T47D (cell line): ENCODE measurements around the gene DTD2.

ENCODE experiments used
- DNase-seq, 2 experiments: peaks; one replicate each; pipeline versions ENCODE4 v3.0.0 to v3.0.0-alpha.2; 2011 to 2012; ENCODE audit warnings: low read depth in 1 of 2, low spot score in 1 of 2
- JUND ChIP-seq: IDR thresholded peaks from 2 replicates; pipeline ENCODE4 v1.6.1; 2012; ENCODE audit warnings: low read depth
- in situ Hi-C: cut with HindIII; loops from 2 replicates; pipeline ENCODE4 v1.10.0; 2016; ENCODE audit warnings: low sequenced_read_pairs, low pct_unique_long_range_greater_than_20kb

The DTD2 gene

DNA sequence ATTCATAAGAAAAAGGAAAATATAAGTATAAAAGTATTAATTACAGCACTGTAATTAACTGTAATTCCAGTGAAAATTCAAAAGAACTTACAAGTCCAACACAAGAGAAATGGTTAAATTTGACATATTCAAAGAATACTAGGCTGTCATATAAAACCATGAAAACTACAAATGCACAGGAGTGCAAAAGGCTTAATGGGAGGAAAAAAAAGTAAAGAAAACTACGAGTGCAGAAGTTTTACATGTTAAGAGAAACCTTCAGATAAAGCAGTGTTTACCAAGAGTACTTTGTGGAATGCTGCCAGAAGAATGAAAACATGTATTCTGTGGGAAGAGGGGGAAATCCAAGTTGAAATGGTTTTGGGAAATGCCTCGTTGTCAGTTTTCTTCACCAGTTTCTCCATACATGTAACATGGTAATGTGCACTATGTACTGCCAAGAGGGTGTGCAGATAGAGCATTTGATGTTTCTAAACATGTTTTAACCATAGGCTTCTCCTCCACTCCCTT, 46.0 kb downstream of the DTD2 start:
- no peak for TF ChIP-seq JUND
- in situ Hi-C loops, result no loop called here
- no peak for DNase-seq

DNA sequence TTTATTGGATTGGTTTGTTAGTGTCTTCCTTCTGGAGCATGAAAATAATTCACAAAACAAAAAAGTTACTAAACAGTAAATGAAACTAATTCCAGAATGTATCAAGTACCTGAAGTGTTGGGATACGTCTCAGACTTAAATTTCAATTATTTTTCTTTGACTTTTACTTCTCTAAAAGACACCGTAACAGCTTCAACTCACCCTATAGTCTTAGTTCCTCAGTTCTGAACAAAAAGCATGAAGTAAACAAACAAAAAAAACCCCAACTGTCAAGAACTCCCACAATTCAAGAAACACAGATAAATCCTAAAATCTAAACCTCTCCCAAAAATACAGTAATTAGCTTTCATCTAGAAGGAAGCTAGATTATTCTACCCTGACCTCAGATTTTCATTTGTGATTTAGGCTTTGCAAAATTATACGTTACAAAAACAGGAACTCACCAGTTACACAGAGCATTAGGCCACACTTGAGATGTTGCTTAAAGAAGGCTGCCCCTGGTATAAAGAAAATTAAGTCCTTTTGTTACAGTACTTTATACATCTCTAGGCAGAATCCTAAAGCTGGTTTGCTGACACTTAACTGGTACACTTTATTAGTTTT, 47.2 kb downstream of the DTD2 start:
- TF ChIP-seq JUND, result no peak

GRCh38 chr14:31408421-31408820, 48.9 kb downstream of the DTD2 start:
- no peak for DNase-seq

More for the DNA sequence above, 47.2 kb downstream of the DTD2 start:
- no peak for DNase-seq
- in situ Hi-C loops, result no loop called here

GRCh38 chr14:31405599-31406232, 51.6 kb downstream of the DTD2 start:
- DNase-seq, result no peak
- in situ Hi-C loops, result no loop called here
- TF ChIP-seq JUND, result no peak

More at GRCh38 chr14:31408421-31408820, 48.9 kb downstream of the DTD2 start:
- TF ChIP-seq JUND, result no peak
- in situ Hi-C loops, result no loop called here

- in situ Hi-C loops, result no loop called here
- TF ChIP-seq JUND, result no peak
- DNase-seq, result no peak
These were observed 52.2 kb downstream of the DTD2 start for GRCh38 chr14:31405106-31405505.

GRCh38 chr14:31403707-31404106, 53.6 kb downstream of the DTD2 start:
- in situ Hi-C loops, result no loop called here
- TF ChIP-seq JUND, result no peak
- DNase-seq, result no peak

GRCh38 chr14:31402764-31403439, 54.4 kb downstream of the DTD2 start:
- in situ Hi-C loops, result no loop called here
- no peak for TF ChIP-seq JUND
- DNase-seq, result no peak

- no peak for TF ChIP-seq JUND
- in situ Hi-C loops, result no loop called here
- no peak for DNase-seq
These were observed 55.9 kb downstream of the DTD2 start for GRCh38 chr14:31401369-31401932.

- in situ Hi-C loops, result no loop called here
- no peak for DNase-seq
These were observed 57.2 kb downstream of the DTD2 start for GRCh38 chr14:31400031-31400638.

More at GRCh38 chr14:31400031-31400638, 57.2 kb downstream of the DTD2 start:
- no peak for TF ChIP-seq JUND
